Ovary (tissue), 3 donors: ENCODE data around the gene EVX2.

ENCODE experiments used
- EP300 ChIP-seq: sonication (generic); formaldehyde crosslinking; IDR thresholded peaks from one replicate; pipeline ENCODE4 v1.6.1; 2017; ENCODE audit warnings: antibody characterized with exemption
- TF ChIP-seq, protein P1 (sequence below), 3 donors: fragments of 450-650 bp in 2 of 3; fragments of 200-600 bp in 1 of 3; IDR thresholded peaks; one replicate each; pipeline versions ENCODE4 v1.5.1 to v1.8.0; 2016 to 2022; ENCODE audit warnings: antibody characterized with exemption in 3 of 3, mild to moderate bottlenecking in 1 of 3
- donor health status: DM: no; HTN: no; CAD: no.

DNA sequence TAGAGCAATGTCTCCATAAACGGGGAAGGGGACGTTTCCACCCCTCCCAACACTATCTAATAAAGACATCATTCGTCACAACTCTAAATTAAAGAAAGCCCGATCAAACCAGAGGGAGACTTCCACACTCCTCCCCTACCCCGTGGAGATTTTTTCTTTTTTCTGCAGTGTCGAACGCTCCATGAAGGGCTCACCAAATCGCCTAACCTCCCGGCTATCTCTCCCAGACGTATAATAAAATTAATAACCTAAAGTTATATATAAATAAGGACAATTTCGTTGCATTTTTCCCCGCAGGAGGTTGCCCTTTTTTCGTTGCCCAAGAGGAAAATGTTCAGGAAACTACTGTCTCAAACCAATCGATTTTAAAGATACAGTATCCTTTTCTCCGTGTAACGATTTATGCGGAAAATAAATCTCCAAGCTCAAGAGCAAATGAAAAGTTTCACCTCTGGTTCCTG lies 2.4 kb downstream of the EVX2 start:
- TF ChIP-seq, protein P1, sequence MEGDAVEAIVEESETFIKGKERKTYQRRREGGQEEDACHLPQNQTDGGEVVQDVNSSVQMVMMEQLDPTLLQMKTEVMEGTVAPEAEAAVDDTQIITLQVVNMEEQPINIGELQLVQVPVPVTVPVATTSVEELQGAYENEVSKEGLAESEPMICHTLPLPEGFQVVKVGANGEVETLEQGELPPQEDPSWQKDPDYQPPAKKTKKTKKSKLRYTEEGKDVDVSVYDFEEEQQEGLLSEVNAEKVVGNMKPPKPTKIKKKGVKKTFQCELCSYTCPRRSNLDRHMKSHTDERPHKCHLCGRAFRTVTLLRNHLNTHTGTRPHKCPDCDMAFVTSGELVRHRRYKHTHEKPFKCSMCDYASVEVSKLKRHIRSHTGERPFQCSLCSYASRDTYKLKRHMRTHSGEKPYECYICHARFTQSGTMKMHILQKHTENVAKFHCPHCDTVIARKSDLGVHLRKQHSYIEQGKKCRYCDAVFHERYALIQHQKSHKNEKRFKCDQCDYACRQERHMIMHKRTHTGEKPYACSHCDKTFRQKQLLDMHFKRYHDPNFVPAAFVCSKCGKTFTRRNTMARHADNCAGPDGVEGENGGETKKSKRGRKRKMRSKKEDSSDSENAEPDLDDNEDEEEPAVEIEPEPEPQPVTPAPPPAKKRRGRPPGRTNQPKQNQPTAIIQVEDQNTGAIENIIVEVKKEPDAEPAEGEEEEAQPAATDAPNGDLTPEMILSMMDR (IDR thresholded peaks at IDR 0.05), result no peak
- TF ChIP-seq EP300, result no peak
